ENCODE results near the gene SMIM5. TPM values are rescaled to one million over a fixed set of nuclear protein-coding genes. Genes with fewer than 3 reads are reported as not detected.

SMIM5 gene
- total RNA-seq, 3 donors from 2014 or later: 20.7 to 41.6 (median 27.5) TPM

GRCh38 chr17:75596320-75597087, 36.7 kb upstream of the SMIM5 start:
- ATAC-seq (no peak), DNase-seq (no peak)
- intact Hi-C loops (cut with DNase I, micrococcal nuclease): no loop called here
- no peak for TF ChIP-seq CTCF (IDR thresholded peaks at IDR 0.05)
- Histone ChIP-seq H3K4me3 (no peak overlapping the region), H3K4me1 (ENCODE audit: low read depth) (peaks cover 7% of the 10 kb centered on the region), H3K36me3 (ENCODE audit: low read depth) (no peaks in the 10 kb centered on the region), H3K9me3 (no peaks in the 10 kb centered on the region)

GRCh38 chr17:75601057-75601987, 31.9 kb upstream of the SMIM5 start:
- DNase-seq (peak; percentile 83 to 89 (median 88)), ATAC-seq (peak; percentile 86)
- Histone ChIP-seq H3K9me3 (no peaks in the 10 kb centered on the region), H3K4me3 (no peak overlapping the region), H3K36me3 (ENCODE audit: low read depth) (no peaks in the 10 kb centered on the region), H3K4me1 (ENCODE audit: low read depth) (peaks cover 15% of the 10 kb centered on the region)
- peak; percentile 87 for TF ChIP-seq CTCF (IDR thresholded peaks at IDR 0.05)
- intact Hi-C loops (cut with DNase I, micrococcal nuclease): no loop called here

GRCh38 chr17:75602644-75603043, 30.6 kb upstream of the SMIM5 start:
- Histone ChIP-seq H3K4me3 (no peak overlapping the region), H3K4me1 (ENCODE audit: low read depth) (peaks cover 16% of the 10 kb centered on the region), H3K36me3 (ENCODE audit: low read depth) (no peaks in the 10 kb centered on the region), H3K9me3 (no peaks in the 10 kb centered on the region)
- DNase-seq (no peak), ATAC-seq (no peak)
- TF ChIP-seq CTCF (IDR thresholded peaks at IDR 0.05): no peak
- intact Hi-C loops (cut with DNase I, micrococcal nuclease): no loop called here

GRCh38 chr17:75603123-75603522, 30.1 kb upstream of the SMIM5 start:
- TF ChIP-seq CTCF (IDR thresholded peaks at IDR 0.05): no peak
- Histone ChIP-seq H3K4me1 (ENCODE audit: low read depth) (peaks cover 18% of the 10 kb centered on the region), H3K4me3 (no peak overlapping the region), H3K9me3 (no peaks in the 10 kb centered on the region), H3K36me3 (ENCODE audit: low read depth) (no peaks in the 10 kb centered on the region)
- intact Hi-C loops (cut with DNase I, micrococcal nuclease): no loop called here
- DNase-seq (no peak), ATAC-seq (no peak)

- Histone ChIP-seq H3K9me3 (no peaks in the 10 kb centered on the region), H3K4me3 (no peak overlapping the region), H3K36me3 (ENCODE audit: low read depth) (no peaks in the 10 kb centered on the region), H3K4me1 (ENCODE audit: low read depth) (peaks cover 18% of the 10 kb centered on the region)
- TF ChIP-seq CTCF (IDR thresholded peaks at IDR 0.05): no peak
- DNase-seq (peak; percentile 61 to 70 (median 65)), ATAC-seq (peak; percentile 68)
- intact Hi-C loops (cut with DNase I, micrococcal nuclease): no loop called here
These were observed 29.1 kb upstream of the SMIM5 start for GRCh38 chr17:75604034-75604695.
